GM12891 (cell line): ENCODE data around the gene ZNF280B.
"Not testable (repeated sequence)": the region's sequence is repeated elsewhere in the genome, so short reads cannot be mapped to it uniquely, and the experiment has no call there.

Source experiments
- DNase-seq: peaks from one replicate; pipeline ENCODE4 v3.0.0; 2011; ENCODE audit warnings: low spot score; ENCODE audit not compliant: insufficient read length
- FAIRE-seq: peaks from 2 replicates; lab custom pipeline; 2011; peaks lifted over from hg19 to GRCh38; lab: Jason Lieb, UNC
- PAX5 ChIP-seq: IDR thresholded peaks from 2 replicates; pipeline ENCODE4 v1.6.1; 2011; ENCODE audit warnings: low read length, moderate library complexity, mild to moderate bottlenecking; ENCODE audit not compliant: insufficient read depth, severe bottlenecking
- POLR2A ChIP-seq: IDR thresholded peaks from 2 replicates; pipeline ENCODE4 v1.6.1; 2011; ENCODE audit warnings: low read depth, low read length, control low read depth
- POLR2AphosphoS5 ChIP-seq: IDR thresholded peaks from 2 replicates; pipeline ENCODE4 v1.6.1; 2011; ENCODE audit warnings: low read depth, low read length, control low read depth
- POU2F2 ChIP-seq: IDR thresholded peaks from 2 replicates; pipeline ENCODE4 v1.6.1; 2011; ENCODE audit warnings: low read depth, mild to moderate bottlenecking, control low read depth, low read length, moderate library complexity
- SPI1 ChIP-seq: IDR thresholded peaks from 2 replicates; pipeline ENCODE4 v1.6.1; 2011; ENCODE audit warnings: low read depth, low read length, control low read depth
- TAF1 ChIP-seq: IDR thresholded peaks from 2 replicates; pipeline ENCODE4 v1.6.1; 2011; ENCODE audit warnings: low read depth, low read length, control low read depth

ZNF280B gene

DNA sequence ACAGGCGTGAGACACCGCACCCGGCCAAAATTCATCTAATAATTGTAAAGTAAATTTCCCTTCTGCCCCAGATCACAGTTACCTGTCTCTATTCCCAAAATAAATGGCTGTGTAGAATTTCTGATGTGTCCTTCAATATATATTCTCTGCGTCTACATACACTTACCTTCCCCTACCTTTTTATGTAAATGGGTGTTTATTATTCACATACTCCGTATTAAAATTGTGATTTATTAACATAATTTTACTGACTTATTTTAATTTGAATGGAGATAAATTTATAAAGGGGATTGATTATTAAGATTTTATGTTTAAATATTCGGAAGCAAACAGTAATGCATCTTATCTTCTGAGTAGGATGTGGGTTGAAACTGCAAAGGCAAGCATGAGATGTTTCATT is 28.0 kb upstream of the ZNF280B start:
- FAIRE-seq (no peak), DNase-seq (no peak)
- TF ChIP-seq TAF1 = no peak
- no peak for TF ChIP-seq PAX5
- TF ChIP-seq POLR2AphosphoS5 = no peak
- no peak for TF ChIP-seq POLR2A
- TF ChIP-seq SPI1 = no peak
- no peak for TF ChIP-seq POU2F2

- no peak for FAIRE-seq
- DNase-seq = no peak
Observed at GRCh38 chr22:22535662-22536061, 27.1 kb upstream of the ZNF280B start.

GRCh38 chr22:22534604-22535415 is 26.3 kb upstream of the ZNF280B start:
- DNase-seq (no peak), FAIRE-seq (no peak)

More at GRCh38 chr22:22535662-22536061, 27.1 kb upstream of the ZNF280B start:
- TF ChIP-seq POU2F2 (no peak), POLR2AphosphoS5 (no peak), SPI1 (no peak), POLR2A (no peak), PAX5 (no peak), TAF1 (no peak)

DNA sequence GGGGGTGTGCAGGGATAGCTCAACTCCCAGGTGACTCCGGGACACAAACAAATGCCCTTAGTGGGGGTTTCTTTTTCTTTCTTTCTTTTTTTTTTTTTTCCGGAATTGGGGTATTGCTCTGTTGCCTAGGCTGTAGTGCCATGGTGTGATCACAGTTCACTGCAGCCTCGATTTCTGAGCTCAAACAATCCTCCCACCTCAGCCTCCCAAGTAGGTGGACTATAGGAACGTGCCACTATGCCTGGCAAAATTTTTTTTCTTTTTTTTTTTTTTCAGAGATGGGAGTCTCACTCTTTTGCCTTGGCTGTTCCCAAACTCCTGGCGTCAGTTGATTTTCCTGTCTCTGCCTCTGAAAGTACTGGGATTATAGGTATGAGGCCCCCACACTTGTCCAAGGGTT is 25.3 kb upstream of the ZNF280B start:
- no peak for FAIRE-seq
- no peak for DNase-seq
- TF ChIP-seq POLR2A = no peak
- no peak for TF ChIP-seq TAF1
- no peak for TF ChIP-seq POU2F2
- TF ChIP-seq SPI1 = no peak
- TF ChIP-seq POLR2AphosphoS5 = no peak
- no peak for TF ChIP-seq PAX5

More at GRCh38 chr22:22534604-22535415, 26.3 kb upstream of the ZNF280B start:
- TF ChIP-seq POLR2A (no peak), POU2F2 (no peak), POLR2AphosphoS5 (no peak), SPI1 (no peak), TAF1 (no peak), PAX5 (no peak)

GRCh38 chr22:22533417-22533816 is 24.9 kb upstream of the ZNF280B start:
- DNase-seq (no peak), FAIRE-seq (no peak)
- no peak for TF ChIP-seq POLR2A
- no peak for TF ChIP-seq PAX5
- no peak for TF ChIP-seq TAF1
- TF ChIP-seq POU2F2 = no peak
- TF ChIP-seq POLR2AphosphoS5 = no peak
- no peak for TF ChIP-seq SPI1

DNA sequence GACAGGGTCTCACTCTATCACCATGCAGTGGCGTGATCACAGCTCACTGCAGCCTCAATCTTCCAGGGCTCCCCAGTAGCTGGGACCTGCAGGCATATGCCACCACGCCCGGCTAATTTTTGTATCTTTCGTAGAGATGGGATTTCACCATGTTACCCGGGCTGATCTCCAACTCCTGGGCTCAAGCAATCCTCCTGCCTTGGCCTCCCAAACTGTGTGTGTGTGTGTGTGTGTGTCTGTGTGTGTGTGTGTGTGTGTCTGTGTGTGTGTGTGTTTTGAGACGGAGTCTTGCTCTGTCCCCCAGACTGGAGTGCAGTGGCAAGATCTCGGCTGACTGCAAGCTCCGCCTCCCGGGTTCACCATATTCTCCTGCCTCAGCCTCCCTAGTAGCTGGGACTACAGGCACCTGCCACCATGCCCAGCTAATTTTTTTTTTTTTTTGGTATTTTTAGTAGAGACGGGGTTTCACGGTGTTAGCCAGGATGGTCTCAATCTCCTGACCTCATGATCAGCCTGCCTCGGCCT is 24.1 kb upstream of the ZNF280B start:
- FAIRE-seq, DNase-seq: not testable (repeated sequence)

DNA sequence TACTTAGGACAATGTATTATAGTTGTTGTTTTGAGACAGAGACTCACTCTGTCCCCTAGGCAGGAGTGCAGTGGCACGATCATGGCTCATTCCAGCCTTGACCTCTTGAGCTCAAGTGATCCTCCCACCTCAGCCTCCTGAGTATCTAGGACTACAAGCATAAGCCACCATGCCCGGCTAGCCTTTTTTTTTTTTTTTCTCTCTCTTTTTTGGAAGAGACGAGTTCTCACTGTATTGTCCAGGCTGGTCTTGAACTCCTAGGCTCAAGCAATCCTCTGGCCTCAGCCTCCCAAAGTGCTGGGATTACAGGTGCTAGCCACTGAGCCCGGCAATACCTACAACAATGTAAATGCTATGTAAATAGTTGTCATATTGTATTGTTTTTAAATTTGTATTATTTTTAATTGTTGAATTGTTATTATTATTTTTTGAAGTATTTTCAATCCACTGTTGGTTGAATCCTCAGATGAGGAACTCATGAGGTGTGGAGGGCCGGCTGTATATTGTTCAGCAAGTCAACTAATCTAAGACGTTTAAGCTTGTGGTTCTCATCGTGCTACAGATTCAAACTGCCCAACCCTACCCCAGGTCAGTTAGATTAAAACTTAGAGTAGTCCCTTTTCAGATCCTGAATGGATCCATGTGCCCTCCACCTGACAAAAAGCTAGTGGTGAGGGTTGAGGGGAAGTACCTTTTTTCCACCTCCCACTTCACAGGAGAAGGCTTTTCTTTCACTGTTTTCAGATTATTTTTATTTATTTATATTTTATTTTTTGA is 23.4 kb upstream of the ZNF280B start:
- FAIRE-seq = no peak
- DNase-seq = no peak

DNA sequence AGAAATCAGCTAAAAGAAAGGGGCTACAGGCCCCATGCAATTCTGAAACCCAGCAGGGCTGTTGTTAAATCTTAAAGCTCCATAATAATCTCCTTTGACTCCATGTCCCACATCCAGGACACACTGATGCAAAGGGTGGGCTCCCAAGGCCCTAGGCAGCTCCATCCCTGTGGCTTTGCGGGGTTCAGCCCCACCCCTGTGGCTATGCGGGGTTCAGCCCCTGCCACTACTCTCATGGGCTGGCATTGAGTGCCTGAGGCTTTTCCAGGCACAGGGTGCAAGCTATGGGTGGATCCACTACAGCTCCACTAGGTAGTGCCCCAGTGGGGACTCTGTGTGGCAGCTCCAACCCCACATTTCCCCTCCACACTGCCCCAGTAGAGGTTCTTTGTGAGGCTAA is 20.2 kb upstream of the ZNF280B start:
- FAIRE-seq (no peak), DNase-seq (no peak)
- TF ChIP-seq SPI1 (no peak), TAF1 (no peak), POU2F2 (no peak), PAX5 (no peak), POLR2A (no peak), POLR2AphosphoS5 (no peak)

More for the DNA sequence above, 23.4 kb upstream of the ZNF280B start:
- no peak for TF ChIP-seq POLR2A
- TF ChIP-seq SPI1 = no peak
- no peak for TF ChIP-seq PAX5
- no peak for TF ChIP-seq POLR2AphosphoS5
- TF ChIP-seq POU2F2 = no peak
- TF ChIP-seq TAF1 = no peak

- DNase-seq (no peak), FAIRE-seq (no peak)
- no peak for TF ChIP-seq POLR2A
- TF ChIP-seq TAF1 = no peak
- TF ChIP-seq POU2F2 = no peak
- TF ChIP-seq POLR2AphosphoS5 = no peak
- no peak for TF ChIP-seq SPI1
- no peak for TF ChIP-seq PAX5
Observed at GRCh38 chr22:22527312-22527711, 18.8 kb upstream of the ZNF280B start.
